ENCODE data around the gene TWNK.
"Not testable (repeated sequence)": the region's sequence is repeated elsewhere in the genome, so short reads cannot be mapped to it uniquely, and the experiment has no call there.

Gene TWNK

DNA sequence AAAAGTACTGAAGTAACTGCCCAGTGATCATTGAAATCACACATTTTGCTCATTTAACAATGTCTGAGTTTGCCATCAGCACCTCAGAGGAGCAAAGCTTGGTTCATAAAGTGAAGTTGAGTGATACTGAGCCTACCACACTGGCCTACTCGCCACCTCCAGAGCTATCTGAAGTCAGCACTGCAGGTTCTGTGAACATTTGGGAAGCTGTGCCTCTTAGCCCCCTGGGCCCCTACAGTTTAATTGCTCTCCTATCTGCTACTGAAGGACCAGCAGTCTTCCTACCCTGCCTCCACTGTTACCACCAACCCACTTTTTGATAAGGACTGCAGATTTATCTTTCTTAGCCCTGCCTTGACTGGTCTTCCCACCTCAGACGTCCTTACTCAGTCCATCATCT lies 20.0 kb upstream of the TWNK start:
- no peak overlapping the region for H3K9ac ChIP-seq (ENCODE audit: low read length)
- no peaks in the 10 kb centered on the region for H3K9me3 ChIP-seq (ENCODE audit: control insufficient read depth, low read depth, low read length)
- H3K4me3 ChIP-seq (ENCODE audit: low read length): no peak overlapping the region
- H3K27me3 ChIP-seq (ENCODE audit: control insufficient read depth, insufficient read depth, low read length): peaks cover 5% of the 10 kb centered on the region
- H3K4me1 ChIP-seq (ENCODE audit: control insufficient read depth, low read depth, low read length): no peaks in the 10 kb centered on the region
- H3K36me3 ChIP-seq (ENCODE audit: control insufficient read depth, low read depth, low read length): peaks cover 6% of the 10 kb centered on the region
- no peak overlapping the region for H3K27ac ChIP-seq (ENCODE audit: low read length)

DNA sequence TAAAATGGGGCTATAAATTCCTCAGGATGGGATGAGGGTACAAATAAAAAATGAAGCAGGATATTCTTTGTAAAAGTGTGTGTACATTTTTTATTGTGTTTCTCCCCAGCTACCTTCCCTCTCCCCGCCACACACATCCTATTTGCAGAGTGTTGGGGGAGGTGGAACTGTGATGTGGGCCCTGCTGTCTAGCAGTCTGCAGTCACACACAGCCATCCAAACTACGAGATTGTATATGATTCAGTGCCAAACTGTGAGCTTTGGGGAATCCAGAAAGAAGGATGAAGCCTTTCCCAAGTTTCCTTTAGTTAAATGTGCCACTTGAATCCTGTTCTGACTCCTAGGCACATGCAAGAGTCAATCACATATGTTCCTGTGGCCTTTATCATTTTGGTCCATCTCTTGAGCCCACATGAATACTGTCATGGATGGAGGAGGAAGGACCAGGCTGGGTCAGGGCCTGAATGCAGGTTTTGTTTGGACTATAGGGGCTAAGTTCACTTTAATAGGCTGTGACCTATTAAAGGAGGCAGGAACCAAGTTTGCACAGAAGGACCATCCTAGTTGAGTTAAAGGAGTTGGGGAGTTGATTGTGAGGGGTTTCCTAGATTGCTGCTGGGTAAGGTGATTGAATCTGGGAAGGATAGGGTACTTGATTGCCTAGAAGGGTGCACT lies 19.1 kb upstream of the TWNK start:
- H3K4me1 ChIP-seq (ENCODE audit: control insufficient read depth, low read depth, low read length): no peaks in the 10 kb centered on the region
- H3K4me3 ChIP-seq (ENCODE audit: low read length): peak overlapping the region; percentile 74
- H3K9ac ChIP-seq (ENCODE audit: low read length): no peak overlapping the region
- no peaks in the 10 kb centered on the region for H3K9me3 ChIP-seq (ENCODE audit: control insufficient read depth, low read depth, low read length)
- no peak overlapping the region for H3K27ac ChIP-seq (ENCODE audit: low read length)
- peaks cover 5% of the 10 kb centered on the region for H3K27me3 ChIP-seq (ENCODE audit: control insufficient read depth, insufficient read depth, low read length)
- no peaks in the 10 kb centered on the region for H3K36me3 ChIP-seq (ENCODE audit: control insufficient read depth, low read depth, low read length)

DNA sequence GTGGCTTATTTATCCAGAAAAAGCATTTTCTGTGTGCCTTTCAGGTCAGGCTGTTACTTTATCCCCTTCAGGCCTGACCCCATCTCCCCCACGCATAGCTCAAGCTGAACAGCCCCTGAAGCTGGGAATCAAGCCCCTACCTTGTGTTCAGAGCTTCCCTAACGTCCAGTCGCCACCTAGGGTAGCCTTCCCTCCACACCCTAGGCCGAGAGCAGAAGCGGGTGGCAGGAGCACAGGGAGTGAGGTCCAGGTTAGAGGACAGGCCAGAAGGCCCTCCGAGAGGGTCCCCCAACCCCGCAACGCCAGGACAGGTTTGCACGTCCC lies 18.5 kb upstream of the TWNK start:
- peak overlapping the region; percentile 74 for H3K4me3 ChIP-seq (ENCODE audit: low read length)
- H3K27ac ChIP-seq (ENCODE audit: low read length): no peak overlapping the region
- no peaks in the 10 kb centered on the region for H3K36me3 ChIP-seq (ENCODE audit: control insufficient read depth, low read depth, low read length)
- no peaks in the 10 kb centered on the region for H3K4me1 ChIP-seq (ENCODE audit: control insufficient read depth, low read depth, low read length)
- H3K9ac ChIP-seq (ENCODE audit: low read length): peak overlapping the region; percentile 30
- no peaks in the 10 kb centered on the region for H3K9me3 ChIP-seq (ENCODE audit: control insufficient read depth, low read depth, low read length)
- H3K27me3 ChIP-seq (ENCODE audit: control insufficient read depth, insufficient read depth, low read length): peaks cover 5% of the 10 kb centered on the region

DNA sequence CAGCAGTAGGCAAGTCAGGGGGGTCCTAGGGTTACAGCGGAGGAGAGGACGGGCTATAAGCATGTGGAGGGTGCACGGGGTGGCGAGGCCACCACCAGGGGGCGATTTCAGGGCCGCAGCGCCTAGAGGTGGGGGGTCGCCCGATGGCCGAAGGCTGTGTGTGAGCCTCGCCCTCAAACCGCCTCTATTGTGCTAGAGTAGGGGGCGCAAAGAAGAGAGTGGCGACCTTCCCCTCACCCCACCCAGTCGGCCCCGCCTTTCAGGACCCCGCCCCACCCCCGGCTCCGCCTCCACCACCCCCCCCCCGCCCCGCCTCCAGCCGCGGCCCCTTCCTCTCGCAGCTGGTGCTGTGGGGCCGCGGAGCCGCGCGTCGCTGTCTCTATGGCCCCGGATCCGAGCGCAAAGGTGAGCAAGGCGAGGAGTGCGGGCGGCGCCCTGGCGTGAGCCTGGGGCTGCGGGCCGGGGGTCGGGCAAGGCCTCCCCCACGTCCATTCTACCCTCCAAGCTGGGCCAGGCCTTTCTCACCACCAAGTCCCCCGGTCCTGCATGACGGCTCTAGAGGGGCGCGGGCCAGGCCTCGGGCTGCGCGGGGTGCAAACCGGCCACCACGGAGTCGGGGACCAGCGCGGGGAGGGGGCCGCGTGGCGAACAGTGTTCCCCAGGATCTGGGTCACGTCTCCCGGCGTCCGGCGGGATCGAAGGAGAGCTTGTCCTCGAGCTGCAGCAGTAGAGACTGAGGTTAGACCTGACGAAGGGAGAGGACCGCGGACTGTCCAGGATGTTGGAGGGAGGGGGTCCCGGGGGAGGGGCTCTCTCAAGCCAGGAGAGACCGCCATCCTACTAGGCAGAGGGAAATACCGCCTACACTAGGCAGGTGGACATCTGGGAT lies 17.9 kb upstream of the TWNK start, which contains the start of gene SEMA4G:
TSS of gene SEMA4G (plus strand) at position 318 of the 889 bp plus-strand sequence. CDS start 3,409 bp downstream, outside the sequence.
- Histone ChIP-seq H3K9ac (ENCODE audit: low read length) (peak within 1 kb of the TSS; percentile 30), H3K27me3 (ENCODE audit: control insufficient read depth, insufficient read depth, low read length) (peaks cover 5% of the 10 kb centered on the region), H3K4me3 (ENCODE audit: low read length) (peak within 1 kb of the TSS; percentile 74), H3K36me3 (ENCODE audit: control insufficient read depth, low read depth, low read length) (no peaks in the 10 kb centered on the region), H3K27ac (ENCODE audit: low read length) (no peak within 1 kb of the TSS), H3K4me1 (ENCODE audit: control insufficient read depth, low read depth, low read length) (no peaks in the 10 kb centered on the region), H3K9me3 (ENCODE audit: control insufficient read depth, low read depth, low read length) (no peaks in the 10 kb centered on the region)

DNA sequence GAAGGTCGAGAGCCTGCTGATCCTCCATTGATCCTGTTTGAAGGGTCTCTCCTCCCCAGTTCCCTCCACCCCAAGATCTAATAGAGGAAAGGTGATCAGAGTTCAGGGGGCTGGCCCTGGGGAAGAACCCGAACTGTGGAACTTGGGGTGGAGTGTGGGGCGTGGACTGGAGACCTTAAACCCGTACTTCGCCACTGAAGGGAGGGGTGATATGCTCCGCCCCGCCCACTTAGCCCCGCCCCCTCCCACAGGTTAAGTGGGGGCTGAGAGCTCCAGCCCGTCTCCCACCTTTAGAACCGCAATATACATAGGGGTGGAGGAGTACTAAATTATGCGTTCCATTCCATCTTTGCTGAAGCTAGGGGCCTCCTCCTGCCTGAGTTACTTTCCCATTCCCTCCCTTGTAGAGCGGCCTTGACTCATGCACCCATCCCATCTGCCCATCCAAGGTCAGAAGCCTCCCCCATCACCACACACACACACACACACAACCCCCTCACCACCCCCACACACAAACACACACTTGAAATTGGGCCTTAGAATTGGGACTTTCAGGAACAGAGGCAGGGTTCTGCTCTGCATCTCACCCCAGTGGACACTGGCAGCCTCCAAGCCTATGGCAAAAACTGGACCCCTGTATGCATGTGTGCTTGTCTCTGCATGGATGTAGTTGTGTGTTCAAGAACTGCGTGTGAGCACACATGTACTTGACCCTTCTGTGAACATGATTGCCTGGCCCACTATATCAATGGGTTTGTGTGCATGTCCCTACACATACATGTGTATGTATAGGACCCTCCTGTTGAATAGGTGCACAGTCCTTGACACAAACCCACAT lies 17.0 kb upstream of the TWNK start:
- no peak overlapping the region for H3K9ac ChIP-seq (ENCODE audit: low read length)
- no peaks in the 10 kb centered on the region for H3K4me1 ChIP-seq (ENCODE audit: control insufficient read depth, low read depth, low read length)
- H3K4me3 ChIP-seq (ENCODE audit: low read length): peak overlapping the region; percentile 74
- H3K27ac ChIP-seq (ENCODE audit: low read length): no peak overlapping the region
- H3K36me3 ChIP-seq (ENCODE audit: control insufficient read depth, low read depth, low read length): no peaks in the 10 kb centered on the region
- peaks cover 5% of the 10 kb centered on the region for H3K27me3 ChIP-seq (ENCODE audit: control insufficient read depth, insufficient read depth, low read length)
- H3K9me3 ChIP-seq (ENCODE audit: control insufficient read depth, low read depth, low read length): no peaks in the 10 kb centered on the region

DNA sequence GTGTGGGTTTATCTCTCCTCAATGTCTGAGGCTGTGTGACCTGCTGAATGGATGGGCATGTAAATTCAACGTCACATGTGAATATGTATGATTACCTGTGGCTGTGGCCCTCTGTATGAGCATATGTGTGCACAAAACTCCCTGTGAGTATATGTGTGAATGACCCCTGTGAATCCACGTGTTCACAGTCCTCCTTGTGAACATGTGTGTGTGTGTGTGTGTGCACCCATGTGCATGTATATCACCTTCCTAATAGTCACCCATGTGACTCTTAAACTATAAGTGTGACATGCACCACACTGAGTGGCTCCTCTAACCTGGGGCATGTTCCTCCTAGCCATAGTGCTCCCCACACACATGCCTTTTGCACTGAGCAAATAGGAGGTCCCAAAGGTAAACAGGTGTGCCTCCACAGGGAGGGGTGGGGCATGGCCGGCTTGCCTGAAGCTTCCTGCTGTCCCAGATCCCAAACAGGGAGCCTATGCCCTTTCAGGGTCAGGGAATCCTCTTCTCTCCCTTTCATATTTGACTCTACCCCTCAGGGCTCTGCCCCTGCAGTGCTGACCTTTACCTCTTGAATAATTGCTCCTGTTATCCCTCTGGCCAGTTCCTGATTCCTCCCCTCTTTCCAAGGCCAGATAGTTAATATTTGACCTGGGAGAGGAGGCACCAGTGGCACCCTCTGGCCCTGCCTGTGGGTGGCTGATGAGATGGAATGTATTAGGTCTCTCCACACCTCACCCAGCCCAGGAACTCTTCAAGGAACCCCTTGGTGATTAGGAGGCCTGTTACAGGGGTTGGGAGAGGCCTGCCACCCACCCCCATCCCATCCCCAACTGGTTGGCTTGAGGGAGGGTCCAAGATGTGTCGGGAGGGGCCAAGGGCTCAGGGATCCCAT lies 16.2 kb upstream of the TWNK start:
- H3K4me3 ChIP-seq (ENCODE audit: low read length): no peak overlapping the region
- no peaks in the 10 kb centered on the region for H3K4me1 ChIP-seq (ENCODE audit: control insufficient read depth, low read depth, low read length)
- peaks cover 5% of the 10 kb centered on the region for H3K27me3 ChIP-seq (ENCODE audit: control insufficient read depth, insufficient read depth, low read length)
- H3K9me3 ChIP-seq (ENCODE audit: control insufficient read depth, low read depth, low read length): no peaks in the 10 kb centered on the region
- H3K36me3 ChIP-seq (ENCODE audit: control insufficient read depth, low read depth, low read length): no peaks in the 10 kb centered on the region
- H3K27ac ChIP-seq (ENCODE audit: low read length): no peak overlapping the region
- H3K9ac ChIP-seq (ENCODE audit: low read length): no peak overlapping the region

DNA sequence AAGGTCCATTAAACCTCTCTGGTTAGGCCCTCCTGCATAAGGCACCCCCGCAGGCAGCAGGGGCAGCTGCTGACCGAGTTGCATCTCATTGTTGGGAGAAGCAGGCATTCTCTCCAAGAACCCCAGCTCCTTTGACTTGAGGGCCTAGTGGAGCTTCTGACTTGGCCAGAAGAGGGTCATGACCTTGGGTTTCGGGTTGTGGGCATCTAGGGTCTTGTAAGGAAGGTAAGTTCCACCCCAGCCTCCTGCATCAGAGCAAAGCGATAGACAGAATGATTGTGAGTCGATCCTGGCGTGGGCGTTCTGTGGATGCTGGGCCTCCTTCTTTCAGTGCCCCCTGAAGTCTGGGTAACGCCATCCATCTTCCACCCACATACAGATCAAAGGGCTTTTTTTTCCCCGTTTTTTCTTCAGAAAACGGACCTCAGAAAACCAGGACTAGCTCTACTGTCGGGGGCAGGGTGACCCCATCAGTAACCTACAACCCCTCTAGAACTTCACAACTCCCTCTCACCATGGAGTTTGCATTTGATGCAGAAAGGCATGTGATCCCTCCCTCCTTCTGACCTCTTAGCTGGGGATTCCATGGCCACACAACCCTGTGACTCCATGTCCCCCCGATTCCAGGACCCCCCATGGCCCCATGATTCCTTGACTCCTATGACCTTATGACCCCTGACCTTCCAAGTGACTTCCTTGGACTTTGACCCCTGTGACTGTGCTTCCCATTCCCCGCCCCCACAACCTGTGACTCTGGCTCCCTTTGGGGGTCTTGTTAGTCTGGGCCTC lies 15.0 kb upstream of the TWNK start:
- H3K4me1 ChIP-seq (ENCODE audit: control insufficient read depth, low read depth, low read length): no peaks in the 10 kb centered on the region
- no peaks in the 10 kb centered on the region for H3K9me3 ChIP-seq (ENCODE audit: control insufficient read depth, low read depth, low read length)
- H3K27me3 ChIP-seq (ENCODE audit: control insufficient read depth, insufficient read depth, low read length): peaks cover 5% of the 10 kb centered on the region
- H3K9ac ChIP-seq (ENCODE audit: low read length): no peak overlapping the region
- no peak overlapping the region for H3K27ac ChIP-seq (ENCODE audit: low read length)
- no peaks in the 10 kb centered on the region for H3K36me3 ChIP-seq (ENCODE audit: control insufficient read depth, low read depth, low read length)
- no peak overlapping the region for H3K4me3 ChIP-seq (ENCODE audit: low read length)

DNA sequence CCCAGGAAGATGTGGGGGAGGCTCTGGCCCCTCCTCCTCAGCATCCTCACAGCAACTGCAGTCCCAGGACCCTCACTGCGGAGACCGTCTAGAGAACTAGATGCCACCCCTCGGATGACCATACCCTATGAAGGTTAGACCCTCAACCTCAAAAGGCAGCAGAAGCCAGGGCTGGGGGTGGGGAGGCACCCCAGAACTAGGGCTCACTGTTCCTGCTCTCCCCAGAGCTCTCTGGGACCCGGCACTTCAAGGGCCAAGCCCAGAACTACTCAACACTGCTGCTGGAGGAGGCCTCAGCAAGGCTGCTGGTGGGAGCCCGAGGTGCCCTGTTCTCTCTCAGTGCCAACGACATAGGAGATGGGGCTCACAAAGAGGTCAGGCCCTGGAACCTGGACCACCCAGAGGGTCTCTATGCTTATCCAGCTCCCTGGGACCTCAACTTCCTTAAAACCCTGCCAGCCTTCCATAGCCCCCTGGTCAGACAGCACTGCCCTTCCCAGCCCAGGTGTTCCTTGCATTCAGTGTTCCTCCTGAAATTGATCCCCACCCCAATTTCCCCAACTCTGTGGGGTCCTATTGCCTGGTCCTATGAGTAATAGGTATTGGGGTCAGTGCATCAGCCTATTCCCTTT lies 14.3 kb upstream of the TWNK start:
- H3K4me3 ChIP-seq (ENCODE audit: low read length): no peak overlapping the region
- peaks cover 5% of the 10 kb centered on the region for H3K27me3 ChIP-seq (ENCODE audit: control insufficient read depth, insufficient read depth, low read length)
- no peaks in the 10 kb centered on the region for H3K36me3 ChIP-seq (ENCODE audit: control insufficient read depth, low read depth, low read length)

DNA sequence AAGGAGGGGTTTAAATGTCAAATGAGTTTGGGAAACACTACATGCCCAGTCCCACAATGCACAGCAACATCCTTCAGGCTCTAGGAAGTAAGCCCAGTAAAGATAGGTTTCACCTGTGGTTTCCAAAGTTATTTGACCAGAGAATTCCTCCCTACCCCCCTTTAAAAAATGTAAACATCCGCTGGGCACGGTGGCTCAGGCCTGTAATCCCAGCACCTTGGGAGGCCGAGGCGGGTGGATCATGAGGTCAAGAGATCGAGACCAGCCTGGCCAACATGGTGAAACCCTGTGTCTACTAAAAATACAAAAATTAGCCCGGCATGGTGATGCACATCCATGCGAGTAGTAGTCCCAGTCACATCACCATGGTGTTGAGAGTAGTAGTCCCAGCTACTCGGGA lies 11.9 kb upstream of the TWNK start:
- not testable (repeated sequence) for H3K9ac ChIP-seq (ENCODE audit: low read length); H3K27ac ChIP-seq (ENCODE audit: low read length); H3K4me1 ChIP-seq (ENCODE audit: control insufficient read depth, low read depth, low read length); H3K9me3 ChIP-seq (ENCODE audit: control insufficient read depth, low read depth, low read length); H3K36me3 ChIP-seq (ENCODE audit: control insufficient read depth, low read depth, low read length); H3K4me3 ChIP-seq (ENCODE audit: low read length); H3K27me3 ChIP-seq (ENCODE audit: control insufficient read depth, insufficient read depth, low read length)

More for the DNA sequence above, 14.3 kb upstream of the TWNK start:
- Histone ChIP-seq H3K9ac (ENCODE audit: low read length) (no peak overlapping the region), H3K9me3 (ENCODE audit: control insufficient read depth, low read depth, low read length) (no peaks in the 10 kb centered on the region), H3K4me1 (ENCODE audit: control insufficient read depth, low read depth, low read length) (no peaks in the 10 kb centered on the region), H3K27ac (ENCODE audit: low read length) (no peak overlapping the region)

DNA sequence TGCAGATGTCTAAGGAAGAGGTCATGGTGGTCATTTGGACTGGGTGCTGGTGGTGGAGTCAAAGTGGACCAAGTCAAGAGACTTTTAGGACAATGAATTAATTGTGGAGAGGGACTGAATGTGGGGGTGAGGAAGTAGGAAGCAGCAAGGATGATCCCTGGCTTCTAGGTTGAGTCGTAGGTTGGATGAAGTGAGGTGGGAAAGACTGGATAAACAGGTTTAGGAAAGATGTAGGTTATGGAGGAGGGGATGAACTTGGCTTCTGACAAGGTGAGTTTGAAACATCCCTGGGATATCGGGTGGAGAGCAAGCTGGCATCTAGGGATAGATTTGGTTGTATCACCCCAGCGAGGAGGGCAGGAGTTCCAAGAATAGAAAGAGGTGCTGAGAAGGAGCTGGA lies 10.4 kb upstream of the TWNK start:
- Histone ChIP-seq H3K4me1 (ENCODE audit: control insufficient read depth, low read depth, low read length) (no peaks in the 10 kb centered on the region), H3K9me3 (ENCODE audit: control insufficient read depth, low read depth, low read length) (no peaks in the 10 kb centered on the region), H3K9ac (ENCODE audit: low read length) (no peak overlapping the region), H3K4me3 (ENCODE audit: low read length) (no peak overlapping the region), H3K27me3 (ENCODE audit: control insufficient read depth, insufficient read depth, low read length) (no peaks in the 10 kb centered on the region), H3K27ac (ENCODE audit: low read length) (no peak overlapping the region), H3K36me3 (ENCODE audit: control insufficient read depth, low read depth, low read length) (peaks cover 14% of the 10 kb centered on the region)
